GM12878 (cell line): Measurements from ENCODE around the gene PRTN3. TPM values are rescaled to one million over a fixed set of nuclear protein-coding genes. Genes with fewer than 3 reads are reported as not detected.

Source experiments
- ASH2L ChIP-seq: fragments of 300-600, 200-600 bp; sonication (generic); IDR thresholded peaks from 2 replicates; pipeline ENCODE4 v1.6.1; 2017; ENCODE audit warnings: low read depth, mild to moderate bottlenecking, borderline replicate concordance
- ATF7 ChIP-seq: fragments of 450-650 bp; IDR thresholded peaks from 2 replicates; pipeline ENCODE4 v1.6.1; 2016; ENCODE audit warnings: low read depth, mild to moderate bottlenecking
- GATAD2B ChIP-seq: fragments of 450-650 bp; conservative IDR thresholded peaks from 2 replicates; pipeline ENCODE4 v1.6.1; 2017; ENCODE audit warnings: low read depth, mild to moderate bottlenecking, moderate library complexity
- HCFC1 ChIP-seq: fragments of 150-350 bp; IDR thresholded peaks from 2 replicates; pipeline ENCODE4 v1.6.1; 2014; ENCODE audit warnings: low read length
- MEF2B ChIP-seq: fragments of 450-650 bp; IDR thresholded peaks from 2 replicates; pipeline ENCODE4 v1.6.1; 2018; ENCODE audit warnings: mild to moderate bottlenecking, moderate library complexity; ENCODE audit not compliant: partially characterized antibody, poor library complexity, severe bottlenecking
- NFIC ChIP-seq: IDR thresholded peaks from 2 replicates; pipeline ENCODE4 v1.6.1; 2012; ENCODE audit warnings: low read depth, mild to moderate bottlenecking, inconsistent platforms, low read length, moderate library complexity
- NFXL1 ChIP-seq: fragments of 450-650 bp; IDR thresholded peaks from 2 replicates; pipeline ENCODE4 v1.6.1; 2017; ENCODE audit warnings: antibody characterized with exemption, mild to moderate bottlenecking, borderline replicate concordance
- NFYA ChIP-seq: IDR thresholded peaks from 2 replicates; pipeline ENCODE4 v1.6.1; 2011; ENCODE audit warnings: low read depth, mild to moderate bottlenecking, low read length, improper control_type of control experiment, borderline replicate concordance
- PAX5 ChIP-seq: IDR thresholded peaks from 2 replicates; pipeline ENCODE4 v1.6.1; 2011; ENCODE audit warnings: low read depth, low read length, borderline replicate concordance
- PML ChIP-seq: IDR thresholded peaks from 2 replicates; pipeline ENCODE4 v1.6.1; 2012; ENCODE audit warnings: low read length, inconsistent platforms
- POLR2A ChIP-seq: IDR thresholded peaks from 2 replicates; pipeline ENCODE4 v1.6.1; 2011; ENCODE audit warnings: low read depth, mild to moderate bottlenecking, low read length
- SIN3A ChIP-seq: IDR thresholded peaks from 2 replicates; pipeline ENCODE4 v1.6.1; 2012; ENCODE audit warnings: low read depth, low read length, improper control_type of control experiment
- SIX5 ChIP-seq: IDR thresholded peaks from 2 replicates; pipeline ENCODE4 v1.6.1; 2011; ENCODE audit warnings: mild to moderate bottlenecking, low read depth, low read length, moderate library complexity; ENCODE audit not compliant: severe bottlenecking
- STAT3 ChIP-seq: IDR thresholded peaks from 2 replicates; pipeline ENCODE4 v1.6.1; 2011; ENCODE audit warnings: low read depth, low read length, improper control_type of control experiment
- ZBED1 ChIP-seq: IDR thresholded peaks from 2 replicates; pipeline ENCODE4 v1.6.1; 2016; ENCODE audit warnings: borderline replicate concordance
- polyA plus RNA-seq, 11 experiments: library from polyadenylated mRNA; depleted of rRNA in 4 of 11; unstranded in 6 of 11; stranded (reverse) in 5 of 11; fragments of >200 nt; fragmentation: Nextera tagmentation in 4 of 11; fragmentation: Illumina TruSeq in 1 of 11; extraction: Ambion mirVana in 4 of 11; extraction: Trizol in 1 of 11; gene quantifications; 1 replicate in 1 of 11; 2 replicates in 10 of 11; pipeline versions ENCODE4 v1.2.1 to v1.2.3, GENCODE V29; 2011 to 2016; ENCODE audit warnings: inconsistent platforms in 2 of 11, missing spikeins in 2 of 11, low read depth in 1 of 11
- total RNA-seq, 4 experiments: library from RNA; depleted of rRNA in 3 of 4; stranded (reverse); fragments of >200 nt in 3 of 4; fragmentation: Illumina TruSeq in 1 of 4; extraction: Trizol in 1 of 4; gene quantifications; 2 replicates each; pipeline versions ENCODE4 v1.2.1 to v1.2.3, GENCODE V29; 2013 to 2021
- TF ChIP-seq, protein P1 (sequence below): fragments of 450-650 bp; IDR thresholded peaks from 2 replicates; pipeline ENCODE4 v1.6.1; 2014; ENCODE audit warnings: mild to moderate bottlenecking
- TF ChIP-seq, protein P2 (sequence below): fragments of 450-650 bp; formaldehyde crosslinking; IDR thresholded peaks from 2 replicates; pipeline ENCODE4 v1.4.0; 2022; ENCODE audit warnings: mild to moderate bottlenecking, moderate library complexity
- TF ChIP-seq, protein P3 (sequence below): fragments of 450-650 bp; IDR thresholded peaks from 2 replicates; pipeline ENCODE4 v1.6.1; 2016; ENCODE audit warnings: mild to moderate bottlenecking
- TF ChIP-seq, protein P4 (sequence below): fragments of 450-650 bp; IDR thresholded peaks from 2 replicates; pipeline ENCODE4 v1.6.1; 2018; ENCODE audit warnings: borderline replicate concordance, mild to moderate bottlenecking; ENCODE audit not compliant: partially characterized antibody
- TF ChIP-seq, protein P5 (sequence below): IDR thresholded peaks from 2 replicates; pipeline ENCODE4 v1.6.1; 2011; ENCODE audit warnings: low read depth, low read length, improper control_type of control experiment, borderline replicate concordance

The PRTN3 gene
- total and polyA plus RNA-seq, 10 of the 15 experiments (the other 5 are each of a cell fraction or from before 2014, with no cell fraction given): 0.08 TPM; not detected in 9

DNA sequence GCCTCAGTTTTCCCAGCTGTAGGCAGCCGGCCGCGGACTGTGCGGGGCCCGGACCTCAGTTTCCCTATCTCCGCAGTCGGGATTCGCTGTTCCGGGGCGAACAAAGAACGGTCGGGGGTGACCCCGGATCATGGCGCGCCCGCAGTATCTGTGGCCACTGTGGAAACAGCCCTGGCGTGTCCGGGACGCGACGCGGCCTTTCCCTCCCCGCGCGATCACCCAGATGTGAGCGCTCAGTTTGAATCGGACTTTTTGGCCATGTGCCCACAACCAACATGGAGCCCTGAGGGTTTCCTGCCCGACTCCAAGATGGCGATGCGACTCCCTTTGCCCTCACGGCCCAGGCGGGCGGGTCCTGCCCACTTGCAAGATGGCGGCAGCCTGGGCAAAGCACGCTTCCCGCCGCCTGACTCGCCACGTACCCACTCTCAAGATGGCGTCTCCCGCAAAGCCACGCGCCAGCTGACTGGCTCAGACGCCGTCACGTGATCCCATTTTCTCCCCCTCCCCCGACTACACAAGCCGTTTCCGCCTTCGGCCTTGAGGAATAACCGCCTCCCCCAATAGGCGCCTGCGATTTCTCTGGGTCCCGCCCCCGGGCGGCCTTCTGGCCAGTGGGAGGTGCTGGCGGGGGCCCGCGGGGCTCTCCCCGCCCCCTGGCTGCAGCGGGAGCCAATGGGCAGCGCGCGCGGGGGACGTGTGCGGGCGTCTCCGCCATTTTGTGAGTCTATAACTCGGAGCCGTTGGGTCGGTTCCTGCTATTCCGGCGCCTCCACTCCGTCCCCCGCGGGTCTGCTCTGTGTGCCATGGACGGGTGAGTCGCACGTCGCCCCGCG is 43.9 kb upstream of the PRTN3 start, which contains the start of gene PTBP1 (continued):
- TF ChIP-seq ASH2L: 0 out of 2 replicates have a peak, but pooled peaks have one; percentile 33
- TF ChIP-seq STAT3: no peak
- peak; percentile 95 for TF ChIP-seq MEF2B
- TF ChIP-seq NFYA: no peak; the same call in 1 of the 2 replicates
- TF ChIP-seq, protein P1, sequence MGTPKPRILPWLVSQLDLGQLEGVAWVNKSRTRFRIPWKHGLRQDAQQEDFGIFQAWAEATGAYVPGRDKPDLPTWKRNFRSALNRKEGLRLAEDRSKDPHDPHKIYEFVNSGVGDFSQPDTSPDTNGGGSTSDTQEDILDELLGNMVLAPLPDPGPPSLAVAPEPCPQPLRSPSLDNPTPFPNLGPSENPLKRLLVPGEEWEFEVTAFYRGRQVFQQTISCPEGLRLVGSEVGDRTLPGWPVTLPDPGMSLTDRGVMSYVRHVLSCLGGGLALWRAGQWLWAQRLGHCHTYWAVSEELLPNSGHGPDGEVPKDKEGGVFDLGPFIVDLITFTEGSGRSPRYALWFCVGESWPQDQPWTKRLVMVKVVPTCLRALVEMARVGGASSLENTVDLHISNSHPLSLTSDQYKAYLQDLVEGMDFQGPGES: peak; percentile 93
- TF ChIP-seq PAX5: peak; percentile 46; the same call in 1 of the 2 replicates
- 0 out of 2 replicates have a peak, but pooled peaks have one; percentile 71 for TF ChIP-seq PML
- TF ChIP-seq HCFC1: peak; percentile 91
- TF ChIP-seq GATAD2B: peak; percentile 52; the same call in 1 of the 2 replicates
- no peak for TF ChIP-seq ZBED1
- TF ChIP-seq, protein P2, sequence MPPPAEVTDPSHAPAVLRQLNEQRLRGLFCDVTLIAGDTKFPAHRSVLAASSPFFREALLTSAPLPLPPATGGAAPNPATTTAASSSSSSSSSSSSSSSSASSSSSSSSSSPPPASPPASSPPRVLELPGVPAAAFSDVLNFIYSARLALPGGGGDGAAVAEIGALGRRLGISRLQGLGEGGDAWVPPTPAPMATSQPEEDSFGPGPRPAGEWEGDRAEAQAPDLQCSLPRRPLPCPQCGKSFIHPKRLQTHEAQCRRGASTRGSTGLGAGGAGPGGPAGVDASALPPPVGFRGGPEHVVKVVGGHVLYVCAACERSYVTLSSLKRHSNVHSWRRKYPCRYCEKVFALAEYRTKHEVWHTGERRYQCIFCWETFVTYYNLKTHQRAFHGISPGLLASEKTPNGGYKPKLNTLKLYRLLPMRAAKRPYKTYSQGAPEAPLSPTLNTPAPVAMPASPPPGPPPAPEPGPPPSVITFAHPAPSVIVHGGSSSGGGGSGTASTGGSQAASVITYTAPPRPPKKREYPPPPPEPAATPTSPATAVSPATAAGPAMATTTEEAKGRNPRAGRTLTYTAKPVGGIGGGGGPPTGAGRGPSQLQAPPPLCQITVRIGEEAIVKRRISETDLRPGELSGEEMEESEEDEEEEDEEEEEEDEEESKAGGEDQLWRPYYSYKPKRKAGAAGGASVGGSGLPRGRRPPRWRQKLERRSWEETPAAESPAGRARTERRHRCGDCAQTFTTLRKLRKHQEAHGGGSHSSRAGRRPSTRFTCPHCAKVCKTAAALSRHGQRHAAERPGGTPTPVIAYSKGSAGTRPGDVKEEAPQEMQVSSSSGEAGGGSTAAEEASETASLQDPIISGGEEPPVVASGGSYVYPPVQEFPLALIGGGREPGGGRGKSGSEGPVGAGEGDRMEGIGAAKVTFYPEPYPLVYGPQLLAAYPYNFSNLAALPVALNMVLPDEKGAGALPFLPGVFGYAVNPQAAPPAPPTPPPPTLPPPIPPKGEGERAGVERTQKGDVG (CRISPR knock-in tag): peak; percentile 88
- no peak for TF ChIP-seq NFIC
- 0 out of 2 replicates have a peak, but pooled peaks have one; percentile 62 for TF ChIP-seq ATF7
- TF ChIP-seq, protein P3, sequence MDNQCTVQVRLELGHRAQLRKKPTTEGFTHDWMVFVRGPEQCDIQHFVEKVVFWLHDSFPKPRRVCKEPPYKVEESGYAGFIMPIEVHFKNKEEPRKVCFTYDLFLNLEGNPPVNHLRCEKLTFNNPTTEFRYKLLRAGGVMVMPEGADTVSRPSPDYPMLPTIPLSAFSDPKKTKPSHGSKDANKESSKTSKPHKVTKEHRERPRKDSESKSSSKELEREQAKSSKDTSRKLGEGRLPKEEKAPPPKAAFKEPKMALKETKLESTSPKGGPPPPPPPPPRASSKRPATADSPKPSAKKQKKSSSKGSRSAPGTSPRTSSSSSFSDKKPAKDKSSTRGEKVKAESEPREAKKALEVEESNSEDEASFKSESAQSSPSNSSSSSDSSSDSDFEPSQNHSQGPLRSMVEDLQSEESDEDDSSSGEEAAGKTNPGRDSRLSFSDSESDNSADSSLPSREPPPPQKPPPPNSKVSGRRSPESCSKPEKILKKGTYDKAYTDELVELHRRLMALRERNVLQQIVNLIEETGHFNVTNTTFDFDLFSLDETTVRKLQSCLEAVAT: peak; percentile 93
- peak; percentile 87 for TF ChIP-seq POLR2A
- TF ChIP-seq, protein P4, sequence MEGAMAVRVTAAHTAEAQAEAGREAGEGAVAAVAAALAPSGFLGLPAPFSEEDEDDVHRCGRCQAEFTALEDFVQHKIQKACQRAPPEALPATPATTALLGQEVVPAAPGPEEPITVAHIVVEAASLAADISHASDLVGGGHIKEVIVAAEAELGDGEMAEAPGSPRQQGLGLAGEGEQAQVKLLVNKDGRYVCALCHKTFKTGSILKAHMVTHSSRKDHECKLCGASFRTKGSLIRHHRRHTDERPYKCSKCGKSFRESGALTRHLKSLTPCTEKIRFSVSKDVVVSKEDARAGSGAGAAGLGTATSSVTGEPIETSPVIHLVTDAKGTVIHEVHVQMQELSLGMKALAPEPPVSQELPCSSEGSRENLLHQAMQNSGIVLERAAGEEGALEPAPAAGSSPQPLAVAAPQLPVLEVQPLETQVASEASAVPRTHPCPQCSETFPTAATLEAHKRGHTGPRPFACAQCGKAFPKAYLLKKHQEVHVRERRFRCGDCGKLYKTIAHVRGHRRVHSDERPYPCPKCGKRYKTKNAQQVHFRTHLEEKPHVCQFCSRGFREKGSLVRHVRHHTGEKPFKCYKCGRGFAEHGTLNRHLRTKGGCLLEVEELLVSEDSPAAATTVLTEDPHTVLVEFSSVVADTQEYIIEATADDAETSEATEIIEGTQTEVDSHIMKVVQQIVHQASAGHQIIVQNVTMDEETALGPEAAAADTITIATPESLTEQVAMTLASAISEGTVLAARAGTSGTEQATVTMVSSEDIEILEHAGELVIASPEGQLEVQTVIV: peak; percentile 96
- TF ChIP-seq SIN3A: peak; percentile 63; the same call in 1 of the 2 replicates
- no peak for TF ChIP-seq NFXL1
- peak; percentile 92 for TF ChIP-seq SIX5
- TF ChIP-seq, protein P5, sequence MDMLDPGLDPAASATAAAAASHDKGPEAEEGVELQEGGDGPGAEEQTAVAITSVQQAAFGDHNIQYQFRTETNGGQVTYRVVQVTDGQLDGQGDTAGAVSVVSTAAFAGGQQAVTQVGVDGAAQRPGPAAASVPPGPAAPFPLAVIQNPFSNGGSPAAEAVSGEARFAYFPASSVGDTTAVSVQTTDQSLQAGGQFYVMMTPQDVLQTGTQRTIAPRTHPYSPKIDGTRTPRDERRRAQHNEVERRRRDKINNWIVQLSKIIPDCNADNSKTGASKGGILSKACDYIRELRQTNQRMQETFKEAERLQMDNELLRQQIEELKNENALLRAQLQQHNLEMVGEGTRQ: peak; percentile 96
